Lung (tissue), 12 donors: ENCODE data around the gene EPB41L2. TPM values are rescaled to one million over a fixed set of nuclear protein-coding genes. Genes with fewer than 3 reads are reported as not detected.

Experiments used
- ATAC-seq: fragments of 200-7000 bp; cut with Tn5 transposase; one replicate; pipeline ENCODE4 v1.9.1; 2020; ENCODE audit warnings: moderate number of reproducible peaks; ENCODE audit not compliant: insufficient read depth, low FRiP score
- DNase-seq, 3 donors: peaks; one replicate each; pipeline ENCODE4 v3.0.0-alpha.2; 2013 to 2017
- H3K27ac ChIP-seq, 2 donors: one replicate each; pipeline ENCODE4 v1.5.1; 2013; ENCODE audit warnings: mild to moderate bottlenecking in 2 of 2, moderate library complexity in 2 of 2, control low read depth in 1 of 2, inconsistent platforms in 1 of 2, low read depth in 1 of 2, low read length in 1 of 2
- H3K27me3 ChIP-seq, 3 donors: one replicate each; pipeline ENCODE4 v1.5.1; 2013; ENCODE audit warnings: low read length in 2 of 3; ENCODE audit not compliant: control insufficient read depth in 3 of 3, insufficient read depth in 3 of 3
- H3K36me3 ChIP-seq, 4 donors: one replicate each; pipeline ENCODE4 v1.5.1; 2013; ENCODE audit warnings: low read length in 4 of 4, mild to moderate bottlenecking in 1 of 4, moderate library complexity in 1 of 4; ENCODE audit not compliant: control insufficient read depth in 4 of 4, insufficient read depth in 4 of 4
- H3K4me1 ChIP-seq, 5 donors: one replicate each; pipeline ENCODE4 v1.5.1; 2013; ENCODE audit warnings: low read length in 5 of 5, mild to moderate bottlenecking in 2 of 5, moderate library complexity in 1 of 5; ENCODE audit not compliant: control insufficient read depth in 5 of 5, insufficient read depth in 5 of 5
- H3K4me3 ChIP-seq: one replicate; pipeline ENCODE4 v1.5.1; 2013; ENCODE audit warnings: mild to moderate bottlenecking, control low read depth, moderate library complexity
- H3K9ac ChIP-seq, 2 donors: one replicate each; pipeline ENCODE4 v1.5.1; 2013; ENCODE audit warnings: low read length in 2 of 2, control low read depth in 1 of 2; ENCODE audit not compliant: insufficient read depth in 1 of 2
- H3K9me3 ChIP-seq, 4 donors: one replicate each; pipeline ENCODE4 v1.5.1; 2013; ENCODE audit warnings: low read length in 3 of 4, mild to moderate bottlenecking in 1 of 4, moderate library complexity in 1 of 4; ENCODE audit not compliant: control insufficient read depth in 4 of 4, insufficient read depth in 3 of 4
- WGBS, 2 donors: extraction: QIAGEN DNeasy Blood & Tissue Kit; methylation state at CpG; one replicate each; pipeline ENCODE4 v1.1.7; 2013; 5-methylcytosine and 5-hydroxymethylcytosine counted together
- polyA plus RNA-seq, 2 donors: library from polyadenylated mRNA; stranded (reverse); fragments of 200-250 nt; gene quantifications; one replicate each; pipeline ENCODE4 v1.2.1, GENCODE V29; 2013
- total RNA-seq, 2 donors: library from RNA; depleted of rRNA in 1 of 2; stranded (reverse); fragments of >200 nt in 1 of 2; gene quantifications; one replicate each; pipeline ENCODE4 v1.2.1, GENCODE V29; 2014 to 2021
- TF ChIP-seq, protein P1 (sequence below): IDR thresholded peaks from 2 replicates; pipeline ENCODE4 v1.5.1; 2012; ENCODE audit warnings: mild to moderate bottlenecking; ENCODE audit errors: control extremely low read depth, extremely low read depth
- donor health status: control.
- donor health status: control.
- donor health status: Bipolar disorder and iron deficiency.
- donor health status: healthy.
- donor health status: DM: yes; HTN: yes; CAD: no.

The EPB41L2 gene
- total and polyA plus RNA-seq, 4 donors: 21.9 to 265 (median 52.7) TPM

DNA sequence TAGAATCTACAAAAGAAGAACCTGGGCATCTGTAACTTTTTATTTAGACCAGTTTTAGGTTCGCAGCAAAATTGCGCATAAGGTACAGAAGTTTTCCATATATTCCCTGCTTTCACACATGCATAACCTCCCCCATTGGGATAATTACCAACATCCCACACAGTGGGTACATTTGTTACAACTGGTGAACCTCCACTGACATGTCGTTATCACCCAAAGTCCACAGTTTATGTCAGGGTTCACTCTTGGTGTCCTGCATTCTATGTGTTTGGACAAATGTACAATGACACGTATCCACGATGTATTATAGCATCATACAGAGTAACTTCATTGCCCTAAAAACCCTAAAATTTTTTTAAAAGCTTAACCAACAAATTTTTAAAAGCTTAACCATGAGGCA is 126.1 kb downstream of the EPB41L2 start:
- no peak overlapping the region for H3K9ac ChIP-seq
- no peak overlapping the region for H3K4me3 ChIP-seq
- TF ChIP-seq, protein P1, sequence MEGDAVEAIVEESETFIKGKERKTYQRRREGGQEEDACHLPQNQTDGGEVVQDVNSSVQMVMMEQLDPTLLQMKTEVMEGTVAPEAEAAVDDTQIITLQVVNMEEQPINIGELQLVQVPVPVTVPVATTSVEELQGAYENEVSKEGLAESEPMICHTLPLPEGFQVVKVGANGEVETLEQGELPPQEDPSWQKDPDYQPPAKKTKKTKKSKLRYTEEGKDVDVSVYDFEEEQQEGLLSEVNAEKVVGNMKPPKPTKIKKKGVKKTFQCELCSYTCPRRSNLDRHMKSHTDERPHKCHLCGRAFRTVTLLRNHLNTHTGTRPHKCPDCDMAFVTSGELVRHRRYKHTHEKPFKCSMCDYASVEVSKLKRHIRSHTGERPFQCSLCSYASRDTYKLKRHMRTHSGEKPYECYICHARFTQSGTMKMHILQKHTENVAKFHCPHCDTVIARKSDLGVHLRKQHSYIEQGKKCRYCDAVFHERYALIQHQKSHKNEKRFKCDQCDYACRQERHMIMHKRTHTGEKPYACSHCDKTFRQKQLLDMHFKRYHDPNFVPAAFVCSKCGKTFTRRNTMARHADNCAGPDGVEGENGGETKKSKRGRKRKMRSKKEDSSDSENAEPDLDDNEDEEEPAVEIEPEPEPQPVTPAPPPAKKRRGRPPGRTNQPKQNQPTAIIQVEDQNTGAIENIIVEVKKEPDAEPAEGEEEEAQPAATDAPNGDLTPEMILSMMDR: no peak
- 95 to 96% methylated on average over 5 of the region's 5 CpGs for WGBS, 2 donors
- no peak overlapping the region for H3K27ac ChIP-seq
- H3K9me3 ChIP-seq: no peaks in the 10 kb centered on the region
- ATAC-seq: no peak
- DNase-seq: no peak
- no peaks in the 10 kb centered on the region for H3K27me3 ChIP-seq
- H3K36me3 ChIP-seq: peaks cover 0 to 4% (median 0%) of the 10 kb centered on the region in 4 donors
- peaks cover 2 to 42% (median 16%) of the 10 kb centered on the region in 5 donors for H3K4me1 ChIP-seq

DNA sequence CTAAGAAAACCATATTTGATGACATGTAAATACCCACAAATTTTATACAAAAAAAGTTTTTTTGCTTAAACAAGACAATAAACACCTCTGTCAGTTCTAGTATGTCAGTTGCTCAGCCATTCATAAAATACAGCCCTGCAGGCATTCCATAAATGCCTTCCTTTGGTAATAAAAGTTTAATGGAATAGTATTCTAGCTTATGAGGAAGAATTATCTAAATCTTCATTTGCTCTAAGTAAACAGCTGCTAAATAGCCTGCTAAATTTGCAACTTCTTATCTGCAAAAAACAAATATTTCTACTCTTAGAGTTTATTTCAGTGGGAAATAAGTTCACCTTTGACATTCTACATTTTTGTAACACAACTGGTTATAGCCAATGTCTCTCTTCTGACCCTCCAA is 127.1 kb downstream of the EPB41L2 start:
- Histone ChIP-seq H3K4me1 (peaks cover 2 to 42% (median 16%) of the 10 kb centered on the region in 5 donors), H3K4me3 (no peak overlapping the region), H3K9me3 (no peaks in the 10 kb centered on the region), H3K27me3 (no peaks in the 10 kb centered on the region), H3K36me3 (peaks cover 0 to 4% (median 0%) of the 10 kb centered on the region in 4 donors), H3K27ac (no peak overlapping the region), H3K9ac (no peak overlapping the region)
- TF ChIP-seq, protein P1: no peak
- ATAC-seq (no peak), DNase-seq (peak in 1 of 3 donors; percentile 26)

DNA sequence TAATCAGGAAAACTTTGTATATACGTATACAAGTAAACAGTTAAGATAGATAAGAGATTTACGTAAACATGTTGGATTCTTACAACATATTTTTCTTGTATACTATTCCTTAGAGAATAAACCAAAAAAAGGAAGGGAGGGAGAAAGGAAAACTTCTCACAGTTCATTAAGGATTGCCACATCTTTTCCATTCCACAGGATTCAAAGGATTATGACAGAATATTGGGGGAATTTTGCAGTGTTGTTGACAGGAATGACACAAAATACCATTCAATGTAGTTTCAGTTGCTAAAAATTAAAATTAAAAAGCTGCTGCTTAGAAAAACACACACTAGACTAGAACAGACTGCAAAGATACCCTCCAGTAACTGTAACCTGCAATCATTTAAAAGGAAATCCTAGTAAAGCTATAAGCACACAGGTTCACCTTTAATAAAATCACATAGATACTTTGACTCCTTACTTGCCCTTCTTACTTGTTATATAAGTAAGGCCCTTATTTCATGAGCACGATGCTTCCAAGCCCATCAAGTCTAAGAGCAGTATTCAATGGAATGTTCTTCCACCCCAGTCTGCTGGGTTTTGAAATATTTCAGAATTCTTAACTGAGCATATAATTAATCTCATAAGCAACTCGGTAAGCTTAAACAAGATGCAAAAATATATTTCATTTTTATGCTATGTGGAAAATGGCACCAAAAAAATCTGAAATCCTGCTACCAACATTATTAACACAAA is 128.0 kb downstream of the EPB41L2 start:
- H3K36me3 ChIP-seq: peaks cover 0 to 4% (median 0%) of the 10 kb centered on the region in 4 donors
- WGBS, 2 donors: 48 to 59% methylated on average over 4 of the region's 4 CpGs
- TF ChIP-seq, protein P1: no peak
- no peak for ATAC-seq
- DNase-seq: peak in 2 of 3 donors; percentile 93 to 95
- peak overlapping the region in 1 of 2 donors; percentile 23 for H3K9ac ChIP-seq
- no peaks in the 10 kb centered on the region for H3K27me3 ChIP-seq
- H3K4me3 ChIP-seq: no peak overlapping the region
- no peak overlapping the region for H3K27ac ChIP-seq
- no peaks in the 10 kb centered on the region for H3K9me3 ChIP-seq
- peaks cover 2 to 42% (median 16%) of the 10 kb centered on the region in 5 donors for H3K4me1 ChIP-seq
